ENCODE results near the gene GNB4.

GRCh38 chr3:179363332-179363731, 87.9 kb downstream of the GNB4 start:
- no peak for TF ChIP-seq EP300 (IDR thresholded peaks at IDR 0.05)
- no peak for TF ChIP-seq CTCF (IDR thresholded peaks at IDR 0.05)
- TF ChIP-seq POLR2A (IDR thresholded peaks at IDR 0.05), result no peak

Data from ovary (tissue), 3 donors.